ENCODE data around the gene WDR70.
"Not testable (repeated sequence)": the region's sequence is repeated elsewhere in the genome, so short reads cannot be mapped to it uniquely, and the experiment has no call there.

- not testable (repeated sequence) for TF ChIP-seq CTCF, POLR2A (IDR thresholded peaks at IDR 0.05)
Measured at GRCh38 chr5:37622354-37622753, 243.2 kb downstream of the WDR70 start.
